Esophagus muscularis mucosa (tissue), 4 donors: ENCODE results near the gene STOML1. TPM values are rescaled to one million over a fixed set of nuclear protein-coding genes. Genes with fewer than 3 reads are reported as not detected.

Experiments used
- DNase-seq: peaks from one replicate; pipeline ENCODE4 v3.0.0-alpha.2; 2017; ENCODE audit errors: extremely low spot score
- H3K27ac ChIP-seq, 4 donors: fragments of 200-600 bp; sonication (generic); replicated peaks in 1 of 4; 1 replicate in 3 of 4; 2 replicates in 1 of 4; pipeline ENCODE4 v1.5.1; 2016 to 2019; ENCODE audit warnings: mild to moderate bottlenecking in 1 of 4
- H3K27me3 ChIP-seq, 4 donors: fragments of 200-600 bp; sonication (generic); one replicate each; pipeline versions ENCODE4 v1.5.1 to v1.6.0; 2016 to 2019
- H3K36me3 ChIP-seq, 4 donors: fragments of 200-600 bp; sonication (generic); one replicate each; pipeline ENCODE4 v1.5.1; 2016 to 2019
- H3K4me1 ChIP-seq, 4 donors: fragments of 200-600 bp; sonication (generic); one replicate each; pipeline ENCODE4 v1.5.1; 2016 to 2019
- H3K4me3 ChIP-seq, 4 donors: fragments of 200-600 bp; sonication (generic); 1 replicate in 2 of 4; 2 replicates in 2 of 4; pipeline ENCODE4 v1.5.1; 2016 to 2019; ENCODE audit warnings: mild to moderate bottlenecking in 4 of 4, moderate library complexity in 1 of 4
- H3K9me3 ChIP-seq, 4 donors: fragments of 200-600 bp; sonication (generic); 1 replicate in 3 of 4; 2 replicates in 1 of 4; pipeline ENCODE4 v1.5.1; 2016 to 2019
- EP300 ChIP-seq: sonication (generic); formaldehyde crosslinking; IDR thresholded peaks from one replicate; pipeline ENCODE4 v1.6.1; 2017; ENCODE audit warnings: antibody characterized with exemption
- POLR2A ChIP-seq: fragments of 450-650 bp; IDR thresholded peaks from one replicate; pipeline ENCODE4 v1.6.1; 2017; ENCODE audit warnings: antibody characterized with exemption, moderate library complexity, mild to moderate bottlenecking, low read depth
- POLR2AphosphoS5 ChIP-seq, 2 donors: sonication (generic); formaldehyde crosslinking; IDR thresholded peaks; one replicate each; pipeline ENCODE4 v1.6.1; 2017; ENCODE audit warnings: antibody characterized with exemption in 2 of 2
- WGBS: methylation state at CpG from one replicate; pipeline ENCODE4 v1.1.5; 2018; 5-methylcytosine and 5-hydroxymethylcytosine counted together
- intact Hi-C: fragments of 100-400 bp; cut with DNase I; formaldehyde crosslinking; loops from one replicate; pipeline ENCODE4 v1.15.1; 2023
- total RNA-seq, 4 donors: library from RNA; depleted of rRNA; stranded (reverse); fragments of >200 nt; gene quantifications; one replicate each; pipeline versions ENCODE4 v1.1.0 to v1.2.1, GENCODE V29; 2016
- TF ChIP-seq, protein P1 (sequence below), 3 experiments: fragments of 200-600 bp in 2 of 3; fragments of 450-650 bp in 1 of 3; sonication (generic) in 2 of 3; IDR thresholded peaks; one replicate each; pipeline ENCODE4 v1.5.1; 2017 to 2019; ENCODE audit warnings: antibody characterized with exemption in 3 of 3, mild to moderate bottlenecking in 2 of 3, moderate library complexity in 1 of 3

Gene STOML1
- total RNA-seq, 4 donors from 2014 or later: 7.9 to 25.4 (median 14.9) TPM

- Histone ChIP-seq H3K27ac (no peak overlapping the region), H3K9me3 (no peaks in the 10 kb centered on the region), H3K4me1 (peaks cover 0 to 19% (median 15%) of the 10 kb centered on the region in 4 donors), H3K4me3 (no peak overlapping the region), H3K27me3 (no peaks in the 10 kb centered on the region), H3K36me3 (no peaks in the 10 kb centered on the region)
- intact Hi-C loops: no loop called here
- DNase-seq: no peak
- TF ChIP-seq, protein P1, sequence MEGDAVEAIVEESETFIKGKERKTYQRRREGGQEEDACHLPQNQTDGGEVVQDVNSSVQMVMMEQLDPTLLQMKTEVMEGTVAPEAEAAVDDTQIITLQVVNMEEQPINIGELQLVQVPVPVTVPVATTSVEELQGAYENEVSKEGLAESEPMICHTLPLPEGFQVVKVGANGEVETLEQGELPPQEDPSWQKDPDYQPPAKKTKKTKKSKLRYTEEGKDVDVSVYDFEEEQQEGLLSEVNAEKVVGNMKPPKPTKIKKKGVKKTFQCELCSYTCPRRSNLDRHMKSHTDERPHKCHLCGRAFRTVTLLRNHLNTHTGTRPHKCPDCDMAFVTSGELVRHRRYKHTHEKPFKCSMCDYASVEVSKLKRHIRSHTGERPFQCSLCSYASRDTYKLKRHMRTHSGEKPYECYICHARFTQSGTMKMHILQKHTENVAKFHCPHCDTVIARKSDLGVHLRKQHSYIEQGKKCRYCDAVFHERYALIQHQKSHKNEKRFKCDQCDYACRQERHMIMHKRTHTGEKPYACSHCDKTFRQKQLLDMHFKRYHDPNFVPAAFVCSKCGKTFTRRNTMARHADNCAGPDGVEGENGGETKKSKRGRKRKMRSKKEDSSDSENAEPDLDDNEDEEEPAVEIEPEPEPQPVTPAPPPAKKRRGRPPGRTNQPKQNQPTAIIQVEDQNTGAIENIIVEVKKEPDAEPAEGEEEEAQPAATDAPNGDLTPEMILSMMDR (IDR thresholded peaks at IDR 0.05): no peak
- TF ChIP-seq POLR2A (no peak), EP300 (no peak), POLR2AphosphoS5 (IDR thresholded peaks at IDR 0.05) (no peak)
- 92% methylated on average over 6 of the region's 6 CpGs for WGBS
Observed at GRCh38 chr15:73959801-73960200, 32.3 kb downstream of the STOML1 start.

DNA sequence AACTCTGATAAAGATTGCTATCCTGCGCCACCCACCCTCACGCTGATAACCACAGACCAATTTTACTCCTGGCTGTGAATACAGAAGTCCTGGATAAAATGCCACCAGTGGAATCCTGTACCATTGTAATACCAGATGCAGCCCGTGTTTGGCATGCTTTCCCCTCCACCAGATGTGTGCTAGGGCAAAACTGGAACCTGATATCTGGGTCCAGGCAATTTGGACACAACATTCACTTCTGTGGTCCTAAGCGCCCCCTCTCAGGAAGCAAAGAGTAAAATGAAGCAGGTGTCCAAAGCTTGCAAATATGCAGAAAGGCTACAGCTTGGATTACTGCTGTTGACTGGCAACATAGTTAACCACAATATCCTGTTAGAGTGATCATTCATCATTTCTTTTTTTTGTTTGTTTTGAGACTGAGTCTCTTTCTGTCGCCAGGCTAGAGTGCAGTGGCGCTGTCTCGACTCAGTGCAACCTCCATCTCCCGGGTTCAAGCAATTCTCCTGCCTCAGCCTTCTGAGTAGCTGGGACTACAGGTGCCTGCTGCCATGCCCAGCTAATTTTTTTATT is 33.0 kb downstream of the STOML1 start:
- 61% methylated on average over 8 of the region's 8 CpGs for WGBS
- H3K27ac ChIP-seq: no peak overlapping the region
- H3K4me3 ChIP-seq: no peak overlapping the region
- no peak for DNase-seq
- peaks cover 0 to 16% (median 12%) of the 10 kb centered on the region in 4 donors for H3K4me1 ChIP-seq
- no peaks in the 10 kb centered on the region for H3K36me3 ChIP-seq
- H3K27me3 ChIP-seq: no peaks in the 10 kb centered on the region
- intact Hi-C loops: no loop called here
- TF ChIP-seq POLR2AphosphoS5 (IDR thresholded peaks at IDR 0.05): no peak
- TF ChIP-seq, protein P1 (IDR thresholded peaks at IDR 0.05): no peak
- TF ChIP-seq POLR2A: no peak
- no peaks in the 10 kb centered on the region for H3K9me3 ChIP-seq

DNA sequence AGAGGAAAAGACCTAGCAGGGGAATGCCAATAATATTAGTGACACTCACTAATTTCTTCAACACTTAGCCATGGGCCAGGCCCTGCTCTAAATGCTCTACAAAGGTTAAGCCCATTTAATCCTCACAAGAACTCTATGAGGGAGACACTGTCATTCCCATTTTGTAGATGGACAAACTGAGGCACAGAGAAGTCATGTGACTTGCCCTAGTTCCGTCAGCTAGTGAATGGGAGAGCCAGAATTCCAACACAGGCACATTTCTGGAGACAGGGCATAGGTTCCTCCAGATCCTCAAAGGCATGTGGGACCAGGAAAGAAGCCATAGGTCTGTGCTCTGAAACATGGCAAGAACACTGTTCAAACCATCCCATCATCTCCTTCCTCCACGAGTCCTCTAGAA is 34.3 kb downstream of the STOML1 start:
- intact Hi-C loops: no loop called here
- H3K27ac ChIP-seq: no peak overlapping the region
- no peaks in the 10 kb centered on the region for H3K36me3 ChIP-seq
- TF ChIP-seq, protein P1 (IDR thresholded peaks at IDR 0.05): no peak
- no peak for TF ChIP-seq POLR2A
- TF ChIP-seq POLR2AphosphoS5 (IDR thresholded peaks at IDR 0.05): no peak
- no peak for TF ChIP-seq EP300
- peaks cover 10 to 29% (median 23%) of the 10 kb centered on the region in 4 donors for H3K4me1 ChIP-seq
- no peaks in the 10 kb centered on the region for H3K27me3 ChIP-seq
- no peak overlapping the region for H3K4me3 ChIP-seq
- WGBS: 88% methylated on average over 2 of the region's 2 CpGs
- no peak for DNase-seq
- H3K9me3 ChIP-seq: no peaks in the 10 kb centered on the region

DNA sequence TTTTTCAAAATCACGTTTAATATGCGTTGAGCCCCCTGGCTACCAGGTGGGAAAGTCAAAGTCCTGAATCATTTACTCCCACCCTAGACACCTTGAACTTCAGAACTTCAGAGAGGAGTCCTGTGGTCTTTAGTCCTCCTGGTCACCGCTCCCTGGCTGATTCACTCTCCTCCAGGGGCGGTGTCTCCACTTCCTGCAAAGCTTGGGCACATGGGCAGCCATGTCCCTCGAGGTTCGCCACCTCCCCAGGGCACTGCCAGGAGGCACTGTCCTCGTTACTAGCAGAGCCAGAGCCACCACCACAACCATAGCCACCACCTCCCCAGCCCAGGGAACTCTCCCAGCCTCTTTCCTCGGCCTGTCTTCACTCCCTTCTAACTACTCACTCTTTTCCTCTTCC is 34.8 kb downstream of the STOML1 start:
- TF ChIP-seq EP300 (no peak), POLR2A (no peak), POLR2AphosphoS5 (IDR thresholded peaks at IDR 0.05) (no peak)
- TF ChIP-seq, protein P1 (IDR thresholded peaks at IDR 0.05): no peak
- H3K27ac ChIP-seq: no peak overlapping the region
- H3K4me1 ChIP-seq: peaks cover 12 to 34% (median 28%) of the 10 kb centered on the region in 4 donors
- 86% methylated on average over 8 of the region's 8 CpGs for WGBS
- H3K27me3 ChIP-seq: no peaks in the 10 kb centered on the region
- no peak overlapping the region for H3K4me3 ChIP-seq
- DNase-seq: no peak
- intact Hi-C loops: no loop called here
- no peaks in the 10 kb centered on the region for H3K9me3 ChIP-seq
- H3K36me3 ChIP-seq: no peaks in the 10 kb centered on the region

GRCh38 chr15:73956743-73957135 is 35.4 kb downstream of the STOML1 start:
- TF ChIP-seq, protein P1 (IDR thresholded peaks at IDR 0.05): no peak
- TF ChIP-seq EP300 (no peak), POLR2AphosphoS5 (IDR thresholded peaks at IDR 0.05) (peak; percentile 20 to 58), POLR2A (no peak)
- Histone ChIP-seq H3K36me3 (no peaks in the 10 kb centered on the region), H3K27me3 (no peaks in the 10 kb centered on the region), H3K4me1 (peaks cover 17 to 39% (median 33%) of the 10 kb centered on the region in 4 donors), H3K9me3 (no peaks in the 10 kb centered on the region), H3K4me3 (no peak overlapping the region), H3K27ac (no peak overlapping the region)
- intact Hi-C loops: no loop called here
- no peak for DNase-seq
- 31% methylated on average over 6 of the region's 9 CpGs for WGBS
